Femur (tissue), 1 donor: ENCODE data around the gene SLX9.
A peak's percentile ranks its signal among the peaks of the same experiment; 100 is the strongest.

Experiments
- DNase-seq: peaks from one replicate; pipeline ENCODE4 v3.0.0-alpha.2; 2017

SLX9 gene

DNA sequence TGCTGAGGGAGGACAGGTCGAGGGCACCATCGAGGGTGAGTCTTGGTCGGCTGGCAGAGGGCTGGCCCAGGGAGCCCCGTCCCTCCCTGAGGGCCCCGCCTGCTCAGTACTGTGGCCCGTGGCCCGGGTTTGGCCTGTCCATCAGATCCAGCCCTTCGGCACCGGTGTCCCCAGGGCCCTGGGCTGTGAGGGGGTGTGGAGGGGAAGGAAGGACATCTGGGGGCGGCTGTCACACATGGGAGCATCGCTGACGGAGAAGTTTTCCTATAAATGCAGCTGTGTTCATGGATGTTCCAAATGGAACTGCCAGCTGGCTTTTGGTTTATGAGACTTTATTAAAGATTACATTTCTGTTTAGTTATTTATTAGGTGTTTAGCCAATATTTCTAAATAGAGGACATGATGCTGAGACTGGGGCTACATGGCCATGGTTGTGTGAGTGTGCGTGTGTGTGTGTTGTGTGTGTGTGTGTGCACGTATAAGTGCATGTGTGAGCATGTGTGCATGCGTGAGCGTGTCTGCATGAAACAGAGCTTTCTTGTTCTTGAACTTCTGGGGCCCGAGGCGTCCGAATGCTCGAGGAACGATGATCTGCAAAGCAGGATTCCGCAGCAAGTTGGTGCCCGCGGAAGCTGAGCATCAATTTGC is 54.3 kb downstream of the SLX9 start:
- DNase-seq = peak; percentile 88

- DNase-seq = peak; percentile 73
These were observed 55.0 kb downstream of the SLX9 start for GRCh38 chr21:44994695-44995342.

GRCh38 chr21:44995343-44995941 is 55.6 kb downstream of the SLX9 start:
- DNase-seq = no peak

GRCh38 chr21:44996096-44996495 is 56.3 kb downstream of the SLX9 start:
- no peak for DNase-seq

- DNase-seq = no peak
These were observed 56.7 kb downstream of the SLX9 start for GRCh38 chr21:44996501-44996921.

DNA sequence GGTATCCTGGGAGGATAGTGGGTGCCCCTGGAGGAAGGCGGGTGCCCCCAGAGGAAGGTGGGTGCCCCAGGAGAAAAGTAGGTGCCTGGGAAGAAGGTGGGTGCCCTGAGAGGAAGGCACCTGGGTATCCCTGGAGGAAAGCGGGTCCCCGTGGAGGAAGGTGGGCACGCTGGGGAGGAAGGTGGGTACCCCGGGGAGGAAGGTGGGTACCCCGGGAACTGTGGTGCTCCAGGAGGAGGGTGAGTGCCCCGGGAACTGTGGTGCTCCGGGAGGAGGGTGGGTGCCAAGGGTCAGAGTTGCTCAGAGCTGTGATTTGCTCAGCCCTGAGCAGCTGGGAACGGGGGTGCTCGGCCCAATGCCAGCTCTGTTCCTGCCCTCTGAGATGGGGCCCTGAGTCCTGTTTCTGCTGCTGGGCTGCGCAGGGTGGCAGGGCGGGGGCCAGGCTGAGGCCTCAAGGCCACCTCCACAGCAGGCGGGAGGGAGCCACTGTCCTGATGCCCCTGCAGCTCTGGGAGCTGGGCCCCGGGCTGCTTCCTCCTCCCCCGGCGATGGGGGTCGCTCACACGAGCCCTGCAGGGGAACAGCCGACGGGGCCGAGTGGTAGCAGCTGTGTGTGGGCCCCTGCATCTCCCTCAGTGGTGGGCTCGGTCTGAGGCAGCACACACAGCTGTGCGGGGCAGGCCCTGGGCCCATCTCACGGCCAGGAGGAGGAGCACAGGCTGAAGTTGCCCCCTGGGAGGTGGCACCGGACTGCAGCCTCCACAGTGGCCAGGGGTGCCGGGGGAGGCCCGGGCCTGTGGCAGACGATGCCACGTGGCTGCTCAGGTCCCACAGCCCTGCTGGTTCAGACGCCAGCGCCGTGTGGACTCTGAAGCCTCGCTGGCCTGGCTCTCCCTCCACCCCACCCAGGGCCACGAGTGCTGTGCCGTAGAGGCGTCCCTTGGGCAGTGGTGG is 57.4 kb downstream of the SLX9 start:
- no peak for DNase-seq

- DNase-seq = no peak
These were observed 58.3 kb downstream of the SLX9 start for GRCh38 chr21:44998086-44998620.

GRCh38 chr21:44998621-44999427 is 59.0 kb downstream of the SLX9 start:
- no peak for DNase-seq

GRCh38 chr21:44999428-44999971 is 59.7 kb downstream of the SLX9 start:
- no peak for DNase-seq

- DNase-seq = peak; percentile 17
These were observed 60.3 kb downstream of the SLX9 start for GRCh38 chr21:44999972-45000636.

- DNase-seq = peak; percentile 64
These were observed 60.9 kb downstream of the SLX9 start for GRCh38 chr21:45000637-45001133.

DNA sequence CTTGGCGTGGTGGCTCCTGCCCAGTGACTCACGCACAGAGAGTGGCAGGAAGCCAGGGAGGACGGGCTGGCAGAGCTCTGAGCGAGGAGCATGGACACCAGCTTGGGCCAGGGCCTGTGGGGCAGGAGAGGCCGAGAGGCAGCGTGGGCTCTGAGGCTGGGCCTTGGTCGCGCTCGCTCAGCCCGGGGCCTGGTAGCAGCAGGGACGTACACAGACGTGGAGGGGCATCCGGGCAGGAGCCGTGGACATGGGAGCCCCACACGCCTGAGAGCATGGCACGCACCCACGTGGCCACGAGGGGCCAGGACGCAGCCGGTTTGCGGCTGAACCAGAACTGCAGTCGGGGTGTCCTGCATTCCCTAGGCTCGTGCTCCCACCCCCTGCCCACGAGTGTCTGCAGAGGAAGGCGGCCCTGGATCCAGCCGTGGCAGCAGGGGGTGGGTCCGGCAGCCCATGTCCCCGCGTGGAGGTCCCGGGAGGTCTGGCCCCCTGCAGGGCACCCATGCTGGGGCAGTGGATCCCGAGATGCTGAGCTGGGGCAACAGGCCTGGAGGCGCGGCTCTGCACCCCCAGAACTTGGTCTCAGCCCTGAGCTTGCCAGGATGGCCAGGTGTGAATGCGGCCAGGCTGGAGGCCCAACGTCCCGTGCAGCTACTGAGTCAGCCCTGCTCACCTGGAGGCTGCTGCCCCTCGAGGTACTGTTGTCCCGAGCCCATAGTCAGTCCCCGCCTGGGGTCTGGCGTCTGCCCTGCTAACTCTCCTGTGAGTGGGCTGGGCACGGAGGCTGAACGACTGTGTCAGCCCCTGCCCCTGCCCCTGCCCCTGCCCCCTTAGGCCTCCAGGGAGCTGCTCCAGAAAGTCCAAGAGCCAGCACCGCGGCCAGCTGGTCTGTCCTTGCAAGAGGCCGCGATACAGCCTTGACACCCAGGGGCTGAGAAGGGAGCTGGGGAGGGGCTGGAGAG is 61.6 kb downstream of the SLX9 start:
- DNase-seq = peak; percentile 74

- peak; percentile 15 for DNase-seq
These were observed 62.8 kb downstream of the SLX9 start for GRCh38 chr21:45002381-45003204.

DNA sequence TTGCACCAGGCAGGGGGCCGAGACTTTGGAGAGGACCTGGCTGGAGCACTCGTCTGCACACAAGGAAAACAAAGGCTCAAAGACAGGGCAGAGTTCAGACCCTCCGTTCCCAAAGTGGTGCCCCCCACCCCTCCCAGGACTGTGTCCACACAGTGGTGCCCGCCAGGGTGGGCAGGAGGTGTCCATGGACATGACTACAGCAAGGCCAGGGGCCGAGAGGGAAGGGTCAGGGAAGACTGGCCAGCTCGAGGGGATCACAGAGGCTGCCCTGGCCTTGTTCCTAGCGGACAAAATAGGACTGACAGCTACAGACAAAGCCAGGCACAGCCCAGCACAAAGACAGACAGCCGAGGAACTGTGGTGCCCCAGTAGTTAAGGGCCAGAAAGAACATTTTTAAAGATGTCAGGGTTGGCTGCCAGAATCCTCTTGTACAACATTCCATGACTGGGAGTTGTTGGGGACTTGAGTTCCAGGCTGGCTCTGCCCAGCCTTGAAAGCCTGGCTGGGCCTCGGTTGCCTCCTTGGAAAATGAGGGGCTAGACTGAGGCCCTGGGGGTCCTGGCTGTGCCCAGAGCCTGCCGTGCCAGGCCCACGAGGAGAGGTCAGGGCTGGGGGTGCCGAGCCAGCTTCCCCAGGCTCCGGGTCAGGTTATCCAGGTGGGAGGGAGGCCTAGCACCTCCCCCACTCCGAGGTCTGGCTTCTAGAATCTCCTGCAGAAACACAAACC is 63.7 kb downstream of the SLX9 start:
- peak; percentile 20 for DNase-seq

GRCh38 chr21:45004059-45004422 is 64.2 kb downstream of the SLX9 start:
- DNase-seq = peak; percentile 22

DNA sequence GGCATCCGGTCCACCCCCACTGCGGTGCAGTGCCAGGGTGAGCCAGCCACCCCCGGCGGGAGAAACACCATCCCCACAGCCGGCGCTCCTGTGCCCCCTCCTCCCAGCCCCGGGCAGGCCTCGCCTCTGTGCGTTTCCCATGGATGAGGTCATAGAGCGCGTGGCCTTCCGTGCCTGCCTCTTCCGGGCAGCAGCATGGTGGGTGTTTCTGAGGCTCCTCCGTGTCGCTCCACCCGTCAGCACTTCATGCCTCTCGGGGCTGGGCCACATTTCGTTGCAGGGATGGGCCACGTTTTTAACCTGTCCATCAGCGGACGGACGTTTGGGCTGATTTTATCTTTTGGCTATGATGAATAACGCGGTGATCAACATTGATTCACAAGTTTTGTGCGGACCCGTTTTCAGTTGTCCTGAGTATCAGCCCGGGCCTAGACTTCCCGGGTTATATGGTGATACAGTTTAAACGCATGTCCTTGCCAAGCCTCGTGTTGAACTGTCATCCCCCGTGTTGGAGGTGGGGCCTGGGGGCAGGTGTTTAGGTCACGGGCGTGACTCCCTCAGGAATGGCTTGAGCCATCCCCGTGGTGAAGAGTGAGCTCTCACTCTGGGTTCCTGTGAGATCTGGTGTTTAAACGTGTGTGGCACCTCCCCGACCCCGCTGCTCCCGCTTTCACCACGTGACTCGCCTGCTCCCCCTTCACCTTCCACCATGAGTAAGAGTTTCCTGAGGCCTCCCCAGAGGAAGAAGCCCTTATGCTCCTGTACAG is 64.8 kb downstream of the SLX9 start:
- no peak for DNase-seq

DNA sequence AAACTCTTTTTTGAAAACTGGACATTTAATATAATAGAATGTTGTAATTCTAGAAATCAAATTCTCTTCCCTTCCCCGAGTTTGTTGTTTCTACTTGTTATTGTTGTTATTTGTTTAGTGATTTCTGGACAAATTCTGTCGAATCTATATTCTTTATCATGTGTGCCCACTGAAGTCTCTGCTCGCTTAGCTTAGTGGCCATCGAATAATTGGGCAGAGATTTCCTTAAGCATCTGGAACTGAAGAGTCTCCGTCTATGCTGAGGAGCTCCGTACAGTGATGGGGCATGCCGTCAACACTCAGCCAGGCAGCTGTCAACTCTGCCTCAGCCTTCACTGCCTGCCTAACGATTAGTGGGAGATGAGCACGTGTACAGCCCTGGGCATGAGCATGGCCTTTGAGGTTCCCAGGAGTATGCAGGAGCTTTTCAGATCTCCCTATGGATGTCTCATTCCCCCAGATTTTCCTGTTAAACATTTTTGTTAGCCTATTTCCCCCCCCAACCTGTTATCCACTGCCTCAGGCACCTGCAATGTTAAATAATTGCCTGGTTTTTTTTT is 66.8 kb downstream of the SLX9 start:
- DNase-seq = no peak
